Measurements from ENCODE around the gene OR5T3. TPM values are rescaled to one million over a fixed set of nuclear protein-coding genes. Genes with fewer than 3 reads are reported as not detected.

The OR5T3 gene
- total RNA-seq, 1 donor from 2014 or later = not detected

DNA sequence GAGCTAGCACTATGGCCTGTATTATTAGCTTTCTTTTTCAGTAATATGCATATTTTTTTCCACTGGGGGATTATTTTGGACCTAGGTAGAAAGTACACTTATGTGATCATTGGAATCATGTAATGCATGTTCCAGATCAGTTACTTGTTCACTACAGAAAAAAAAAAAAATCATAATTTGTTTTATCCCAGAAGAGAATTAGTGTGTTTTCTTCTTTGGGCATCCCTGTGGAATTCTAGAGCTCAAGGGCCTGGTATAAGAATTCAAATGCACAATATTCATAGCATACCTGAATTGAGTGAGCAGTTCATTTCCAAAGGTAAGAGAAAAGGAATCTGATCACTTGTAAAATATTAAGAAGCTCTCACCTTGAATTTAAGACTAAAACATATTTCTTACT, 21.8 kb downstream of the OR5T3 start, which contains the start of gene OR5T1:
TSS of gene OR5T1 (plus strand) at position 301 of the 400 bp plus-strand sequence. CDS start 1,485 bp downstream, outside the sequence.
- Mint-ChIP-seq H3K4me1 (ENCODE audit: low read depth) (no peaks in the 10 kb centered on the region), H3K9me3 (ENCODE audit: low read depth) (peaks cover 15% of the 10 kb centered on the region), H3K4me3 (ENCODE audit: unreplicated experiment) (no peak within 1 kb of the TSS), H3K36me3 (ENCODE audit: low read depth) (no peaks in the 10 kb centered on the region), H3K27me3 (ENCODE audit: low read depth) (no peaks in the 10 kb centered on the region), H3K27ac (ENCODE audit: unreplicated experiment) (no peak within 1 kb of the TSS)
- TF ChIP-seq, protein P1, sequence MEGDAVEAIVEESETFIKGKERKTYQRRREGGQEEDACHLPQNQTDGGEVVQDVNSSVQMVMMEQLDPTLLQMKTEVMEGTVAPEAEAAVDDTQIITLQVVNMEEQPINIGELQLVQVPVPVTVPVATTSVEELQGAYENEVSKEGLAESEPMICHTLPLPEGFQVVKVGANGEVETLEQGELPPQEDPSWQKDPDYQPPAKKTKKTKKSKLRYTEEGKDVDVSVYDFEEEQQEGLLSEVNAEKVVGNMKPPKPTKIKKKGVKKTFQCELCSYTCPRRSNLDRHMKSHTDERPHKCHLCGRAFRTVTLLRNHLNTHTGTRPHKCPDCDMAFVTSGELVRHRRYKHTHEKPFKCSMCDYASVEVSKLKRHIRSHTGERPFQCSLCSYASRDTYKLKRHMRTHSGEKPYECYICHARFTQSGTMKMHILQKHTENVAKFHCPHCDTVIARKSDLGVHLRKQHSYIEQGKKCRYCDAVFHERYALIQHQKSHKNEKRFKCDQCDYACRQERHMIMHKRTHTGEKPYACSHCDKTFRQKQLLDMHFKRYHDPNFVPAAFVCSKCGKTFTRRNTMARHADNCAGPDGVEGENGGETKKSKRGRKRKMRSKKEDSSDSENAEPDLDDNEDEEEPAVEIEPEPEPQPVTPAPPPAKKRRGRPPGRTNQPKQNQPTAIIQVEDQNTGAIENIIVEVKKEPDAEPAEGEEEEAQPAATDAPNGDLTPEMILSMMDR (IDR thresholded peaks at IDR 0.05) = no peak
- no peak for DNase-seq (ENCODE audit: low spot score)

DNA sequence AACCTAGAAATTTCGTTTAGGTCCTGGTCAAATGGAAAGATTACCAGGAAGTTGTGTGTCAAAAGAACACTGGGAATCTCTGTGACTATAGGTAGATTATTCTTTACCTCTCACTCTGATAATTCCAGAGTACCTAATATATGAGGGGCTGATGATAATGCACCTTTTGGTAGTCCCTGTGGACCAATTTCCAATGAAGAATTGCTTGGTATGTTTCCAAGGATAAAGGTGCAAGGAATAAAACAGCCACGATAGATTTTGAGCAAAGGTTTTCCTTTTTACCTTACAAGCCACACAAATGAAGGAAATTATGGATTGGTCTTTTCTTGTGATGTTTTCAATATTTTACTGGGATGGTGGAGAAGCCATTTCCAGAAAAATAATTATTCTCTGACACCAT, 40.1 kb downstream of the OR5T3 start, which contains the start of gene OR8H1:
TSS of gene OR8H1 (minus strand) at position 101 of the 400 bp plus-strand sequence. CDS start 1,192 bp downstream, outside the sequence.
- TF ChIP-seq, protein P1 (IDR thresholded peaks at IDR 0.05) = no peak
- Mint-ChIP-seq H3K27me3 (ENCODE audit: low read depth) (no peaks in the 10 kb centered on the region), H3K36me3 (ENCODE audit: low read depth) (no peaks in the 10 kb centered on the region), H3K4me3 (ENCODE audit: unreplicated experiment) (no peak within 1 kb of the TSS), H3K27ac (ENCODE audit: unreplicated experiment) (no peak within 1 kb of the TSS), H3K4me1 (ENCODE audit: low read depth) (no peaks in the 10 kb centered on the region), H3K9me3 (ENCODE audit: low read depth) (no peaks in the 10 kb centered on the region)
- DNase-seq (ENCODE audit: low spot score) = no peak

DNA sequence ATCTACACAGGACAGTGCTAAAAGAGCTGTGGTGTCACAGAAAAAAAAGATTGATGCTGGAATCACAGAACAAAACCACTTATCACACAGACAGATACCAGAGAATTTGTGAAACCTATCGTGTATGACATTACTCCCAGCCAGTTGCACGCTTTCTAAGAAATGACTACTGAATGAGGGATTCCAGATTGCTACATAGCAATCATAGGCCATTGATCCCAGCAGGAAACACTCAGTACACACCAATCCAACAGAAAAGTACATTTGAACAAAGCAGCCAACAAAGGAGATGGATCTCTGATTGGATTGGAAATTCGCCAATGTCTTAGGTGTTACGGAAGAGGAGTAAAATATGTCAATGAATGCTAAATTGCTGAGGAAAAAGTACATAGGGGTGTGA, 44.8 kb downstream of the OR5T3 start:
- H3K27ac Mint-ChIP-seq (ENCODE audit: unreplicated experiment) = no peak overlapping the region
- no peaks in the 10 kb centered on the region for H3K4me1 Mint-ChIP-seq (ENCODE audit: low read depth)
- H3K4me3 Mint-ChIP-seq (ENCODE audit: unreplicated experiment) = no peak overlapping the region
- no peaks in the 10 kb centered on the region for H3K27me3 Mint-ChIP-seq (ENCODE audit: low read depth)
- no peak for DNase-seq (ENCODE audit: low spot score)
- no peaks in the 10 kb centered on the region for H3K9me3 Mint-ChIP-seq (ENCODE audit: low read depth)
- TF ChIP-seq, protein P1 (IDR thresholded peaks at IDR 0.05) = no peak
- no peaks in the 10 kb centered on the region for H3K36me3 Mint-ChIP-seq (ENCODE audit: low read depth)

Other genes with a start within 250 kb of the OR5T3 start
- not detected in 3 replicates for gene OR5AS1, start 224.6 kb upstream of the OR5T3 start, total RNA-seq
- not detected in 3 replicates for gene OR8I2, start 158.9 kb upstream of the OR5T3 start, total RNA-seq
- gene OR8H2, start 148.6 kb upstream of the OR5T3 start, total RNA-seq = not detected in 3 replicates
- not detected in 3 replicates for gene OR8H3, start 129.9 kb upstream of the OR5T3 start, total RNA-seq
- not detected in 3 replicates for gene OR8J3, start 112.1 kb upstream of the OR5T3 start, total RNA-seq
- gene OR8K5, start 91.9 kb upstream of the OR5T3 start, total RNA-seq = not detected in 3 replicates
- gene OR5J2, start 75.6 kb upstream of the OR5T3 start, total RNA-seq = not detected in 3 replicates
- gene OR5T2, start 18.0 kb upstream of the OR5T3 start, total RNA-seq = not detected in 3 replicates
- not detected in 3 replicates for gene OR5T1, start 21.9 kb downstream of the OR5T3 start, total RNA-seq
- not detected in 3 replicates for gene OR8H1, start 40.0 kb downstream of the OR5T3 start, total RNA-seq
- not detected in 3 replicates for gene OR8K3, start 62.9 kb downstream of the OR5T3 start, total RNA-seq
- not detected in 3 replicates for gene OR8K1, start 93.8 kb downstream of the OR5T3 start, total RNA-seq
- gene OR8J1, start 102.0 kb downstream of the OR5T3 start, total RNA-seq = not detected in 3 replicates
- gene OR8U1, start 123.4 kb downstream of the OR5T3 start, total RNA-seq = not detected in 3 replicates
- not detected in 3 replicates for gene OR5AL1, start 160.4 kb downstream of the OR5T3 start, total RNA-seq
- not detected in 3 replicates for gene OR5M3, start 221.1 kb downstream of the OR5T3 start, total RNA-seq
- gene OR5M8, start 239.1 kb downstream of the OR5T3 start, total RNA-seq = not detected in 3 replicates